HG02852 (cell line): ENCODE results near the gene RBM15.

Source experiments
- ATAC-seq: cut with Tn5 transposase; IDR thresholded peaks from one replicate; pipeline ENCODE4 v1.9.1; 2021; ENCODE audit warnings: mild to moderate bottlenecking, moderate library complexity; ENCODE audit not compliant: unreplicated experiment

Gene RBM15

GRCh38 chr1:110393691-110394492 lies 54.7 kb downstream of the RBM15 start:
- no peak for ATAC-seq

GRCh38 chr1:110394493-110394820 lies 55.3 kb downstream of the RBM15 start:
- ATAC-seq: no peak
